ENCODE data around the gene ZBTB42.
A peak's percentile ranks its signal among the peaks of the same experiment; 100 is the strongest.

The ZBTB42 gene

GRCh38 chr14:104792101-104792884, 8.6 kb upstream of the ZBTB42 start:
- Histone ChIP-seq H3K4me1 (ENCODE audit: control insufficient read depth, low read length) (peaks cover 19% of the 10 kb centered on the region), H3K4me3 (ENCODE audit: low read length) (no peak overlapping the region), H4K20me1 (ENCODE audit: control insufficient read depth, insufficient read depth, low read depth, low read length) (peaks cover 14% of the 10 kb centered on the region)

GRCh38 chr14:104792945-104793702, 7.8 kb upstream of the ZBTB42 start:
- Histone ChIP-seq H3K27ac (ENCODE audit: low read depth, low read length) (no peak overlapping the region), H3K79me2 (ENCODE audit: control insufficient read depth, low read length) (peaks cover 61% of the 10 kb centered on the region), H3K4me2 (ENCODE audit: low read length) (peak overlapping the region; percentile 99), H3K4me1 (ENCODE audit: control insufficient read depth, low read length) (peaks cover 19% of the 10 kb centered on the region), H3K4me3 (ENCODE audit: low read length) (no peak overlapping the region), H3F3A (ENCODE audit: control insufficient read depth, insufficient read depth) (no peaks in the 10 kb centered on the region), H3K27me3 (ENCODE audit: control insufficient read depth, low read length) (peaks cover 23% of the 10 kb centered on the region), H3K9me2 (replicated peaks; ENCODE audit: control insufficient read depth, low read length) (no peaks in the 10 kb centered on the region), H4K20me1 (ENCODE audit: control insufficient read depth, insufficient read depth, low read depth, low read length) (peaks cover 14% of the 10 kb centered on the region), H3K36me3 (ENCODE audit: control insufficient read depth, low read length) (peaks cover 37% of the 10 kb centered on the region), H3K9me3 (ENCODE audit: control insufficient read depth, insufficient read depth, low read length) (no peaks in the 10 kb centered on the region)
- no peak for TF ChIP-seq EZH2phosphoT487 (IDR thresholded peaks at IDR 0.05; ENCODE audit: borderline replicate concordance, low read length)
- no peak for TF ChIP-seq CTCF (IDR thresholded peaks at IDR 0.05; ENCODE audit: low read depth, low read length, poor library complexity, severe bottlenecking)

More at GRCh38 chr14:104792101-104792884, 8.6 kb upstream of the ZBTB42 start:
- Histone ChIP-seq H3K9me3 (ENCODE audit: control insufficient read depth, insufficient read depth, low read length) (no peaks in the 10 kb centered on the region), H3K27me3 (ENCODE audit: control insufficient read depth, low read length) (peaks cover 15% of the 10 kb centered on the region), H3K27ac (ENCODE audit: low read depth, low read length) (no peak overlapping the region), H3F3A (ENCODE audit: control insufficient read depth, insufficient read depth) (no peaks in the 10 kb centered on the region), H3K4me2 (ENCODE audit: low read length) (peak overlapping the region; percentile 4; the same call in 1 of the 2 replicates), H3K36me3 (ENCODE audit: control insufficient read depth, low read length) (peaks cover 38% of the 10 kb centered on the region), H3K9me2 (replicated peaks; ENCODE audit: control insufficient read depth, low read length) (no peaks in the 10 kb centered on the region), H3K79me2 (ENCODE audit: control insufficient read depth, low read length) (peaks cover 69% of the 10 kb centered on the region)
- no peak for TF ChIP-seq CTCF (IDR thresholded peaks at IDR 0.05; ENCODE audit: low read depth, low read length, poor library complexity, severe bottlenecking)
- TF ChIP-seq EZH2phosphoT487 (IDR thresholded peaks at IDR 0.05; ENCODE audit: borderline replicate concordance, low read length) = no peak

- H4K20me1 ChIP-seq (ENCODE audit: control insufficient read depth, insufficient read depth, low read depth, low read length) = peaks cover 14% of the 10 kb centered on the region
- H3K4me3 ChIP-seq (ENCODE audit: low read length) = peak overlapping the region; percentile 99
- H3K27ac ChIP-seq (ENCODE audit: low read depth, low read length) = no peak overlapping the region
- peaks cover 56% of the 10 kb centered on the region for H3K79me2 ChIP-seq (ENCODE audit: control insufficient read depth, low read length)
- peaks cover 33% of the 10 kb centered on the region for H3K36me3 ChIP-seq (ENCODE audit: control insufficient read depth, low read length)
- H3F3A ChIP-seq (ENCODE audit: control insufficient read depth, insufficient read depth) = no peaks in the 10 kb centered on the region
- H3K9me2 ChIP-seq (replicated peaks; ENCODE audit: control insufficient read depth, low read length) = no peaks in the 10 kb centered on the region
- no peaks in the 10 kb centered on the region for H3K9me3 ChIP-seq (ENCODE audit: control insufficient read depth, insufficient read depth, low read length)
- no peak for TF ChIP-seq CTCF (IDR thresholded peaks at IDR 0.05; ENCODE audit: low read depth, low read length, poor library complexity, severe bottlenecking)
- no peak for TF ChIP-seq EZH2phosphoT487 (IDR thresholded peaks at IDR 0.05; ENCODE audit: borderline replicate concordance, low read length)
- H3K4me1 ChIP-seq (ENCODE audit: control insufficient read depth, low read length) = peaks cover 19% of the 10 kb centered on the region
- H3K4me2 ChIP-seq (ENCODE audit: low read length) = peak overlapping the region; percentile 99
- peaks cover 28% of the 10 kb centered on the region for H3K27me3 ChIP-seq (ENCODE audit: control insufficient read depth, low read length)
Measured at GRCh38 chr14:104793703-104793959, 7.3 kb upstream of the ZBTB42 start.

All from DOHH2 (cell line).